ENCODE results near the gene PKNOX2.

GRCh38 chr11:125312812-125313211, 148.3 kb downstream of the PKNOX2 start:
- TF ChIP-seq, protein P1, sequence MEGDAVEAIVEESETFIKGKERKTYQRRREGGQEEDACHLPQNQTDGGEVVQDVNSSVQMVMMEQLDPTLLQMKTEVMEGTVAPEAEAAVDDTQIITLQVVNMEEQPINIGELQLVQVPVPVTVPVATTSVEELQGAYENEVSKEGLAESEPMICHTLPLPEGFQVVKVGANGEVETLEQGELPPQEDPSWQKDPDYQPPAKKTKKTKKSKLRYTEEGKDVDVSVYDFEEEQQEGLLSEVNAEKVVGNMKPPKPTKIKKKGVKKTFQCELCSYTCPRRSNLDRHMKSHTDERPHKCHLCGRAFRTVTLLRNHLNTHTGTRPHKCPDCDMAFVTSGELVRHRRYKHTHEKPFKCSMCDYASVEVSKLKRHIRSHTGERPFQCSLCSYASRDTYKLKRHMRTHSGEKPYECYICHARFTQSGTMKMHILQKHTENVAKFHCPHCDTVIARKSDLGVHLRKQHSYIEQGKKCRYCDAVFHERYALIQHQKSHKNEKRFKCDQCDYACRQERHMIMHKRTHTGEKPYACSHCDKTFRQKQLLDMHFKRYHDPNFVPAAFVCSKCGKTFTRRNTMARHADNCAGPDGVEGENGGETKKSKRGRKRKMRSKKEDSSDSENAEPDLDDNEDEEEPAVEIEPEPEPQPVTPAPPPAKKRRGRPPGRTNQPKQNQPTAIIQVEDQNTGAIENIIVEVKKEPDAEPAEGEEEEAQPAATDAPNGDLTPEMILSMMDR (IDR thresholded peaks at IDR 0.05), result no peak
- no peak for TF ChIP-seq POLR2AphosphoS5 (IDR thresholded peaks at IDR 0.05; ENCODE audit: insufficient read depth in 1 of 2, low read depth in 1 of 2)

Measured in vagina (tissue), 2 donors.